Gastroesophageal sphincter (tissue), 4 donors: ENCODE data around the gene VMP1. TPM values are rescaled to one million over a fixed set of nuclear protein-coding genes. Genes with fewer than 3 reads are reported as not detected.
"Not testable (repeated sequence)": the region's sequence is repeated elsewhere in the genome, so short reads cannot be mapped to it uniquely, and the experiment has no call there.

Experiments used
- ATAC-seq: fragments of 150-250 bp; one replicate; pipeline ENCODE4 v1.9.1; 2016; ENCODE audit warnings: mild to moderate bottlenecking, moderate library complexity
- H3K27ac ChIP-seq, 4 donors: fragments of 200-600 bp; sonication (generic) in 3 of 4; 1 replicate in 3 of 4; 2 replicates in 1 of 4; pipeline ENCODE4 v1.5.1; 2016 to 2019
- H3K27me3 ChIP-seq: fragments of 200-600 bp; sonication (generic); one replicate; pipeline ENCODE4 v1.5.1; 2019
- H3K36me3 ChIP-seq, 2 donors: fragments of 200-600 bp; sonication (generic); one replicate each; pipeline ENCODE4 v1.5.1; 2019; ENCODE audit warnings: control low read depth in 1 of 2
- H3K4me1 ChIP-seq, 3 donors: fragments of 200-600 bp; sonication (generic); 1 replicate in 2 of 3; 2 replicates in 1 of 3; pipeline ENCODE4 v1.5.1; 2016 to 2019; ENCODE audit warnings: control low read depth in 2 of 3
- H3K4me3 ChIP-seq, 2 donors: fragments of 200-600 bp; sonication (generic); one replicate each; pipeline ENCODE4 v1.5.1; 2019; ENCODE audit warnings: mild to moderate bottlenecking in 1 of 2, moderate library complexity in 1 of 2
- H3K9me3 ChIP-seq, 3 donors: fragments of 200-600 bp; sonication (generic); one replicate each; pipeline ENCODE4 v1.5.1; 2017 to 2019; ENCODE audit warnings: control low read depth in 2 of 3
- CTCF ChIP-seq, 4 experiments: fragments of 200-600 bp in 2 of 4; fragments of 450-650 bp in 2 of 4; sonication (generic) in 1 of 4; IDR thresholded peaks; one replicate each; pipeline ENCODE4 v1.5.1; 2017 to 2019; ENCODE audit warnings: antibody characterized with exemption in 4 of 4, mild to moderate bottlenecking in 2 of 4, moderate library complexity in 2 of 4
- EP300 ChIP-seq: sonication (generic); formaldehyde crosslinking; IDR thresholded peaks from one replicate; pipeline ENCODE4 v1.6.1; 2017; ENCODE audit warnings: antibody characterized with exemption, mild to moderate bottlenecking
- POLR2A ChIP-seq, 2 donors: fragments of 450-650 bp; IDR thresholded peaks; one replicate each; pipeline ENCODE4 v1.6.1; 2017; ENCODE audit warnings: antibody characterized with exemption in 2 of 2, mild to moderate bottlenecking in 2 of 2, moderate library complexity in 1 of 2
- POLR2AphosphoS5 ChIP-seq: sonication (generic); formaldehyde crosslinking; IDR thresholded peaks from one replicate; pipeline ENCODE4 v1.6.1; 2017; ENCODE audit warnings: antibody characterized with exemption
- WGBS, 2 donors: methylation state at CpG; one replicate each; pipeline ENCODE4 v1.1.5; 2018; ENCODE audit warnings: low coverage in 1 of 2; 5-methylcytosine and 5-hydroxymethylcytosine counted together
- total RNA-seq, 4 donors: library from RNA; depleted of rRNA; stranded (reverse); fragments of >200 nt; gene quantifications; one replicate each; pipeline ENCODE4 v1.1.0, GENCODE V29; 2016

VMP1 gene
- total RNA-seq, 4 donors from 2014 or later, result 50.8 to 175 (median 85.0) TPM

- no peak for ATAC-seq
- H3K27ac ChIP-seq, result peak overlapping the region in 1 of 4 donors; percentile 7
- H3K4me3 ChIP-seq, result no peak overlapping the region
Measured at GRCh38 chr17:59791603-59792457, 84.4 kb downstream of the VMP1 start.

GRCh38 chr17:59792458-59792823 is 85.0 kb downstream of the VMP1 start:
- not testable (repeated sequence) for H3K4me3 ChIP-seq, H3K27me3 ChIP-seq, ATAC-seq, H3K36me3 ChIP-seq, H3K9me3 ChIP-seq
- WGBS, 2 donors, result 84 to 96% methylated on average over 4 to 6 of the region's 10 CpGs
- Histone ChIP-seq H3K27ac (peak overlapping the region in 1 of 4 donors; percentile 7), H3K4me1 (peaks cover 2 to 11% (median 6%) of the 10 kb centered on the region in 3 donors)

More at GRCh38 chr17:59791603-59792457, 84.4 kb downstream of the VMP1 start:
- Histone ChIP-seq H3K4me1 (peaks cover 8 to 17% (median 12%) of the 10 kb centered on the region in 3 donors), H3K9me3 (no peaks in the 10 kb centered on the region), H3K27me3 (no peaks in the 10 kb centered on the region), H3K36me3 (peaks cover 0 to 9% of the 10 kb centered on the region in 2 donors)
- whole genome bisulfite sequencing, 2 donors, result 89% methylated on average over 3 to 7 of the region's 7 CpGs
- TF ChIP-seq POLR2AphosphoS5 (no peak), CTCF (IDR thresholded peaks at IDR 0.05) (no peak), POLR2A (IDR thresholded peaks at IDR 0.05) (no peak), EP300 (no peak)

GRCh38 chr17:59793205-59793604 is 85.8 kb downstream of the VMP1 start:
- Histone ChIP-seq H3K27ac (peak overlapping the region in 1 of 4 donors; percentile 7), H3K27me3 (no peaks in the 10 kb centered on the region), H3K36me3 (peaks cover 0 to 9% of the 10 kb centered on the region in 2 donors), H3K4me3 (no peak overlapping the region), H3K9me3 (no peaks in the 10 kb centered on the region), H3K4me1 (peaks cover 0 to 4% (median 2%) of the 10 kb centered on the region in 3 donors)
- WGBS, 2 donors, result no CpG with 5 or more reads among the region's 6 CpGs
- ATAC-seq, result no peak
- no peak for TF ChIP-seq POLR2AphosphoS5

- no peak overlapping the region for H3K27ac ChIP-seq
- peaks cover 0 to 9% of the 10 kb centered on the region in 2 donors for H3K36me3 ChIP-seq
- H3K4me3 ChIP-seq, result no peak overlapping the region
- no peak for ATAC-seq
- no peak for TF ChIP-seq POLR2A (IDR thresholded peaks at IDR 0.05)
- TF ChIP-seq POLR2AphosphoS5, result no peak
- TF ChIP-seq CTCF (IDR thresholded peaks at IDR 0.05), result no peak
- no peak for TF ChIP-seq EP300
- H3K4me1 ChIP-seq, result no peaks in the 10 kb centered on the region
- 90 to 98% methylated on average over 4 of the region's 4 CpGs for WGBS, 2 donors
- no peaks in the 10 kb centered on the region for H3K27me3 ChIP-seq
- no peaks in the 10 kb centered on the region for H3K9me3 ChIP-seq
Measured at GRCh38 chr17:59796138-59796537, 88.7 kb downstream of the VMP1 start.

- Histone ChIP-seq H3K27me3 (no peaks in the 10 kb centered on the region), H3K9me3 (no peaks in the 10 kb centered on the region), H3K4me1 (no peaks in the 10 kb centered on the region), H3K36me3 (peaks cover 0 to 9% of the 10 kb centered on the region in 2 donors), H3K27ac (no peak overlapping the region), H3K4me3 (no peak overlapping the region)
- TF ChIP-seq EP300 (no peak), POLR2A (IDR thresholded peaks at IDR 0.05) (no peak), CTCF (IDR thresholded peaks at IDR 0.05) (no peak), POLR2AphosphoS5 (no peak)
- no peak for ATAC-seq
- 72 to 74% methylated on average over 2 of the region's 2 CpGs for WGBS, 2 donors
Measured at GRCh38 chr17:59796785-59797205, 89.3 kb downstream of the VMP1 start.

GRCh38 chr17:59798111-59798510 is 90.7 kb downstream of the VMP1 start:
- no peaks in the 10 kb centered on the region for H3K27me3 ChIP-seq
- ATAC-seq, result no peak
- no peak overlapping the region for H3K27ac ChIP-seq
- TF ChIP-seq CTCF (IDR thresholded peaks at IDR 0.05), result no peak
- no peak for TF ChIP-seq EP300
- TF ChIP-seq POLR2A (IDR thresholded peaks at IDR 0.05), result no peak
- TF ChIP-seq POLR2AphosphoS5, result no peak
- H3K4me1 ChIP-seq, result no peaks in the 10 kb centered on the region
- WGBS, 2 donors, result 90 to 94% methylated on average over 4 of the region's 4 CpGs
- H3K4me3 ChIP-seq, result no peak overlapping the region
- H3K9me3 ChIP-seq, result no peaks in the 10 kb centered on the region
- H3K36me3 ChIP-seq, result peaks cover 0 to 9% of the 10 kb centered on the region in 2 donors
